Naive thymus-derived CD8-positive, alpha-beta T cell (primary cell): ENCODE measurements around the gene DDX28. TPM values are rescaled to one million over a fixed set of nuclear protein-coding genes. Genes with fewer than 3 reads are reported as not detected.
A peak's percentile ranks its signal among the peaks of the same experiment; 100 is the strongest.
"Not testable (repeated sequence)": the region's sequence is repeated elsewhere in the genome, so short reads cannot be mapped to it uniquely, and the experiment has no call there.

ENCODE experiments used
- ATAC-seq, 2 donors: fragments of 150-1000 bp; cut with Tn5 transposase in 1 of 2; sonication (Bioruptor Pico), chemical (Tn5 transposase) in 1 of 2; 1 replicate in 1 of 2; 2 replicates in 1 of 2; pipeline ENCODE4 v1.10.0; 2021; ENCODE audit warnings: mild to moderate bottlenecking in 2 of 2, moderate library complexity in 2 of 2
- POLR2A ChIA-PET: fragments of 350-600 bp; sonication (Branson Sonifier 250); formaldehyde crosslinking; loops from one replicate; lab custom pipeline; 2021; ENCODE audit warnings: antibody characterized with exemption; lab: Charles Lee
- DNase-seq, 10 donors: peaks; one replicate each; pipeline versions ENCODE4 v3.0.0 to v3.0.0-alpha.2; 2020 to 2022
- H3K27ac Mint-ChIP-seq, 10 donors: one replicate each; pipeline ENCODE4 v1.8.0; 2020 to 2022; ENCODE audit warnings: mild to moderate bottlenecking in 10 of 10, mixed read lengths in 10 of 10, moderate library complexity in 4 of 10, inconsistent platforms in 1 of 10
- H3K27me3 Mint-ChIP-seq, 5 donors: one replicate each; pipeline ENCODE4 v1.8.0; 2021 to 2022; ENCODE audit warnings: mixed read lengths in 5 of 5
- H3K36me3 Mint-ChIP-seq, 3 donors: one replicate each; pipeline ENCODE4 v1.8.0; 2020 to 2022; ENCODE audit warnings: mixed read lengths in 3 of 3, mild to moderate bottlenecking in 2 of 3, inconsistent platforms in 1 of 3
- H3K4me1 Mint-ChIP-seq, 4 donors: one replicate each; pipeline ENCODE4 v1.8.0; 2021 to 2022; ENCODE audit warnings: mixed read lengths in 4 of 4
- H3K4me3 Mint-ChIP-seq, 10 donors: one replicate each; pipeline ENCODE4 v1.8.0; 2020 to 2022; ENCODE audit warnings: mild to moderate bottlenecking in 10 of 10, mixed read lengths in 10 of 10, moderate library complexity in 6 of 10, inconsistent platforms in 1 of 10
- H3K9me3 Mint-ChIP-seq, 9 donors: one replicate each; pipeline ENCODE4 v1.8.0; 2020 to 2022; ENCODE audit warnings: mixed read lengths in 9 of 9, mild to moderate bottlenecking in 3 of 9, inconsistent platforms in 1 of 9, moderate library complexity in 1 of 9
- polyA plus RNA-seq, 3 donors: library from polyadenylated mRNA; unstranded; fragments of 300-500 nt; fragmentation: Illumina TruSeq; gene quantifications; one replicate each; pipeline ENCODE4 v1.2.3, GENCODE V29; 2021
- total RNA-seq, 8 experiments: library from RNA in 2 of 8; stranded (reverse) in 2 of 8; gene quantifications; one replicate each; pipeline ENCODE4 v1.2.3 and lab custom pipeline; 2021 to 2026

Gene DDX28
- total and polyA plus RNA-seq, 5 experiments from 2014 or later, result 25.0 to 60.6 (median 49.7) TPM

GRCh38 chr16:68005786-68006286 is 17.2 kb downstream of the DDX28 start:
- ATAC-seq, result peak; percentile 97 to 98
- H3K36me3 Mint-ChIP-seq, result no peaks in the 10 kb centered on the region
- peak overlapping the region; percentile 29 to 75 (median 68) for H3K4me3 Mint-ChIP-seq
- H3K27ac Mint-ChIP-seq, result peak overlapping the region; percentile 81 to 99 (median 97)
- DNase-seq, result peak in 9 of 10 donors; percentile 30 to 85 (median 62)
- no peaks in the 10 kb centered on the region for H3K9me3 Mint-ChIP-seq
- H3K4me1 Mint-ChIP-seq, result peaks cover 13 to 57% (median 41%) of the 10 kb centered on the region in 4 donors
- no peaks in the 10 kb centered on the region for H3K27me3 Mint-ChIP-seq
- POLR2A ChIA-PET, result interaction anchor here (0.6 to 17.7 kb wide), 19 partner anchors 9 to 215 kb away, joined by 3 to 447 read pairs (median 4); partner anchors contain the start of genes DDX28, DPEP2, DPEP2NB and DUS2

DNA sequence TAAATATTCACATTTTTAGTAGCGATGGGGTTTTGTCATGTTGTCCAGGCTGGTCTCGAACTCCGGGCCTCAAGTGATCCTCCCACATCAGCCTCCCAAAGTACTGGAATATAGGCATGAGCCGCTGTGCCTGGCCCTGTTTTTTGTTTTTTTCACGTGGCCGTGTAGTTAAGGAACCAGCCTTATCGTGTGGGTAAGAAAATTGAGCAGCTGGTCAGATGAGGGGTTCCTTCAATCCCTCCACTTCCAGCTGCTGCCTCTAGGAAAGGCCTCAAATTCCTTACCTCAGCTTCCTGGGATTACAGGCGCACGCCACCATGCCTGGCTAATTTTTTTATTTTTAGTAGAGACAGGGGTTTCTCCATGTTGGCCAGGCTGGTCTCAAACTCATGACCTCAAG is 17.8 kb downstream of the DDX28 start:
- Mint-ChIP-seq H3K27ac (peak overlapping the region; percentile 81 to 99 (median 97)), H3K36me3 (no peaks in the 10 kb centered on the region), H3K9me3 (no peaks in the 10 kb centered on the region), H3K4me1 (peaks cover 17 to 59% (median 47%) of the 10 kb centered on the region in 4 donors), H3K4me3 (peak overlapping the region in 6 of 10 donors; percentile 61 to 75 (median 69)), H3K27me3 (no peaks in the 10 kb centered on the region)
- no peak for ATAC-seq
- POLR2A ChIA-PET, result interaction anchor here (0.6 to 17.7 kb wide), 19 partner anchors 8 to 214 kb away, joined by 3 to 447 read pairs (median 4); partner anchors contain the start of genes DDX28, DPEP2, DPEP2NB and DUS2
- DNase-seq, result no peak

DNA sequence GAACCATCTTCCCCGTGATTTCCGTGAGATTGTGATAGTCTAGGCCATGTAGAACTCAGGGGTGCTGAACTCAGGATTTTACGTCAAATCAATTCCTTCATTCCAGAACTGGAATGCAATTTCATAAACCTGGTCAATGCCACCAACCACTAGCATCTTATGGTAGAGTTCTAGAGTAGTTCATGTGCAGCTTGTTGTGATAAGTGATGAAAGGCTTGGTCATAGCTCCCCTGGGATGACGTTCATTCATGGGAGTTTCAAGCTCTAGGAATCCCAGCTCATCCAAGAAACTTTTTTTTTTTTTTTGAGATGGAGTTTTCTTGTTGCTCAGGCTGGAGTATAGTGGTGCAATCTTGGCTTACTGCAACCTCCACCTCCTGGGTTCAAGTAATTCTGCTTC is 20.0 kb downstream of the DDX28 start:
- H3K9me3 Mint-ChIP-seq, result peaks cover 0 to 6% (median 0%) of the 10 kb centered on the region in 9 donors
- no peaks in the 10 kb centered on the region for H3K27me3 Mint-ChIP-seq
- peaks cover 0 to 5% (median 0%) of the 10 kb centered on the region in 3 donors for H3K36me3 Mint-ChIP-seq
- H3K4me3 Mint-ChIP-seq, result no peak overlapping the region
- DNase-seq, result no peak
- H3K4me1 Mint-ChIP-seq, result peaks cover 22 to 73% (median 57%) of the 10 kb centered on the region in 4 donors
- no peak for ATAC-seq
- peak overlapping the region in 9 of 10 donors; percentile 19 to 92 (median 86) for H3K27ac Mint-ChIP-seq
- POLR2A ChIA-PET, result interaction anchor here (0.8 to 17.7 kb wide), 5 partner anchors 11 to 77 kb away, joined by 3 to 447 read pairs (median 3); partner anchors contain the start of genes DDX28, DPEP2NB, DUS2 and PSMB10

DNA sequence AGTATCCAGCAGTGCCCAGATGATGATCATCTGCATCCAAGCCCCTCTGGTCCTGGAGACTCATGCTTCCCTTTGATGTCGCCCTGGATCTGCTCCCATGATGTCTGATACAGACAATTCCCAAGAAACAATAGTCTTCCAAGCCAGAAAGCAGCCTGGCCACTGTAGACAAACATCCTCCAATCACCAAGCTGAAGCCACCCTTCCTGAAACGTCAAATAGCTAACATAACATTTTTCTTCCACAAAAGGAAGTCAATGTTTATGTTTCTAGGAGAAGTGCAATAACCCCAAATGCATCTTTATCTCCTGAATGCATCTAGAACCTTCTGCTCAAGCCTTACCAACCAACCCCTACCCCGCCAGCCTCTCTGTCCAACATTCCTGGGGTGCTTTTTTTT is 22.6 kb downstream of the DDX28 start:
- H3K27me3 Mint-ChIP-seq, result no peaks in the 10 kb centered on the region
- peaks cover 0 to 8% (median 0%) of the 10 kb centered on the region in 9 donors for H3K9me3 Mint-ChIP-seq
- H3K4me1 Mint-ChIP-seq, result peaks cover 16 to 78% (median 59%) of the 10 kb centered on the region in 4 donors
- H3K36me3 Mint-ChIP-seq, result peaks cover 0 to 5% (median 0%) of the 10 kb centered on the region in 3 donors
- POLR2A ChIA-PET, result interaction anchor here (0.9 to 17.7 kb wide), 15 partner anchors 6 to 355 kb away, joined by 3 to 447 read pairs (median 5); partner anchors contain the start of genes CARMIL2, DDX28, DPEP2NB and DUS2
- H3K27ac Mint-ChIP-seq, result peak overlapping the region; percentile 88 to 100 (median 96)
- H3K4me3 Mint-ChIP-seq, result peak overlapping the region; percentile 78 to 97 (median 88)
- peak in 2 of 10 donors; percentile 35 to 51 for DNase-seq
- ATAC-seq, result peak in 1 of 2 donors; percentile 29

GRCh38 chr16:67999985-68000384 is 23.0 kb downstream of the DDX28 start:
- POLR2A ChIA-PET, result interaction anchor here (0.9 to 17.7 kb wide), 15 partner anchors 7 to 355 kb away, joined by 3 to 447 read pairs (median 5); partner anchors contain the start of genes CARMIL2, DDX28, DPEP2NB and DUS2
- DNase-seq (peak in 1 of 10 donors; percentile 30), ATAC-seq (peak; percentile 14)
- H3K9me3 Mint-ChIP-seq, result peaks cover 0 to 8% (median 0%) of the 10 kb centered on the region in 9 donors
- H3K4me1 Mint-ChIP-seq, result peaks cover 20 to 78% (median 58%) of the 10 kb centered on the region in 4 donors
- peak overlapping the region; percentile 78 to 97 (median 88) for H3K4me3 Mint-ChIP-seq
- peak overlapping the region; percentile 88 to 100 (median 96) for H3K27ac Mint-ChIP-seq
- H3K36me3 Mint-ChIP-seq, result peaks cover 0 to 5% (median 0%) of the 10 kb centered on the region in 3 donors
- no peaks in the 10 kb centered on the region for H3K27me3 Mint-ChIP-seq

GRCh38 chr16:67998779-67999688 is 24.0 kb downstream of the DDX28 start, which contains the start of gene DPEP2:
TSS of gene DPEP2 (minus strand) at chr16:67999484. CDS start at chr16:67993212, 6,272 bp downstream.
- peak within 1 kb of the TSS; percentile 88 to 100 (median 96) for H3K27ac Mint-ChIP-seq
- not testable (repeated sequence) for H3K9me3 Mint-ChIP-seq, H3K27me3 Mint-ChIP-seq, H3K36me3 Mint-ChIP-seq
- DNase-seq (peak in 9 of 10 donors; percentile 43 to 82 (median 61)), ATAC-seq (peak; percentile 92 to 93)
- peaks cover 23 to 76% (median 59%) of the 10 kb centered on the region in 4 donors for H3K4me1 Mint-ChIP-seq
- H3K4me3 Mint-ChIP-seq, result peak within 1 kb of the TSS; percentile 78 to 97 (median 88)
- POLR2A ChIA-PET, result interaction anchor here (0.6 to 17.7 kb wide), 20 partner anchors 7 to 193 kb away, joined by 3 to 447 read pairs (median 6); partner anchors contain the start of genes DDX28, DPEP2NB, DUS2 and NFATC3

- H3K27me3 Mint-ChIP-seq, DNase-seq, H3K36me3 Mint-ChIP-seq, H3K9me3 Mint-ChIP-seq, ATAC-seq: not testable (repeated sequence)
- Mint-ChIP-seq H3K4me3 (peak overlapping the region; percentile 78 to 97 (median 88)), H3K27ac (peak overlapping the region in 9 of 10 donors; percentile 89 to 100 (median 98)), H3K4me1 (peaks cover 27 to 79% (median 65%) of the 10 kb centered on the region in 4 donors)
- POLR2A ChIA-PET, result interaction anchor here (0.9 to 17.7 kb wide), 15 partner anchors 9 to 192 kb away, joined by 3 to 447 read pairs (median 7); partner anchors contain the start of genes DDX28, DPEP2NB, DUS2 and NFATC3
These were observed 24.7 kb downstream of the DDX28 start for GRCh38 chr16:67998231-67998778.

GRCh38 chr16:67996666-67997065 is 26.4 kb downstream of the DDX28 start:
- H3K4me3 Mint-ChIP-seq, result peak overlapping the region in 6 of 10 donors; percentile 36 to 62 (median 44)
- H3K9me3 Mint-ChIP-seq, result peaks cover 0 to 8% (median 0%) of the 10 kb centered on the region in 9 donors
- DNase-seq (no peak), ATAC-seq (no peak)
- H3K27ac Mint-ChIP-seq, result peak overlapping the region in 9 of 10 donors; percentile 61 to 94 (median 85)
- H3K27me3 Mint-ChIP-seq, result no peaks in the 10 kb centered on the region
- peaks cover 31 to 78% (median 70%) of the 10 kb centered on the region in 4 donors for H3K4me1 Mint-ChIP-seq
- POLR2A ChIA-PET, result interaction anchor here (4.5 to 17.7 kb wide), 4 partner anchors 10 to 88 kb away, joined by 45 to 447 read pairs (median 77); partner anchors contain the start of genes DDX28, DPEP2NB, DUS2 and NFATC3
- H3K36me3 Mint-ChIP-seq, result peaks cover 0 to 5% (median 2%) of the 10 kb centered on the region in 3 donors

DNA sequence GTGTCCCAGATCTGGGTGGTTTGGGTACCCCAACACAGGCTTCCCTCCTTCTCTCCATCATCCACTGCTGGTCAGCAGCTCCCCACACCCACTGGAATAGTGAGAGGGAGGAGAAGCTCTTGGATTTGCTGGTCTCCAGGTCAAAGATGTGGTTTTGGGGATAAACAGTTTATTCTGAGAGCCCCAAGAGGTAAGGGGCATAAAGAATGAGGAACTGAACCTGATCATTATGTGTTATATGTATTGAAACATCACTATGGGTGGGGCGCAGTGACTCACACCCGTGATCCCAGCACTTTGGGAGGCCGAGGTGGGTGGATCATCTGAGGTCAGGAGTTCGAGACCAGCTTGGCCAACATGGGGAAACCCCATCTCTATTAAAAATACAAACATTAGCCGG is 27.6 kb downstream of the DDX28 start:
- Mint-ChIP-seq H3K36me3 (peaks cover 0 to 7% (median 5%) of the 10 kb centered on the region in 3 donors), H3K4me3 (peak overlapping the region in 9 of 10 donors; percentile 45 to 79 (median 67)), H3K4me1 (peaks cover 29 to 75% (median 60%) of the 10 kb centered on the region in 4 donors), H3K9me3 (peaks cover 0 to 8% (median 0%) of the 10 kb centered on the region in 9 donors), H3K27ac (peak overlapping the region; percentile 63 to 99 (median 94)), H3K27me3 (no peaks in the 10 kb centered on the region)
- ATAC-seq (no peak), DNase-seq (no peak)
- POLR2A ChIA-PET, result interaction anchor here (0.8 to 17.7 kb wide), 6 partner anchors 9 to 85 kb away, joined by 3 to 447 read pairs (median 26); partner anchors contain the start of genes DDX28, DPEP2NB and DUS2

GRCh38 chr16:67994040-67994408 is 29.0 kb downstream of the DDX28 start:
- Mint-ChIP-seq H3K36me3 (peaks cover 0 to 10% (median 5%) of the 10 kb centered on the region in 3 donors), H3K4me1 (peaks cover 22 to 62% (median 48%) of the 10 kb centered on the region in 4 donors), H3K27ac (peak overlapping the region; percentile 92 to 99 (median 97)), H3K4me3 (peak overlapping the region; percentile 82 to 94 (median 90))
- not testable (repeated sequence) for H3K27me3 Mint-ChIP-seq, H3K9me3 Mint-ChIP-seq
- peak; percentile 29 to 31 for ATAC-seq
- POLR2A ChIA-PET, result interaction anchor here (0.6 to 17.7 kb wide), 9 partner anchors 10 to 91 kb away, joined by 3 to 447 read pairs (median 4); partner anchors contain the start of genes DDX28, DPEP2NB, DUS2 and NFATC3
- DNase-seq, result peak in 2 of 10 donors; percentile 18 to 30
